Measurements from ENCODE around the gene PRICKLE4. TPM values are rescaled to one million over a fixed set of nuclear protein-coding genes. Genes with fewer than 3 reads are reported as not detected.

PRICKLE4 gene
- total RNA-seq, 2 experiments from 2014 or later: 1.8 to 2.6 TPM

GRCh38 chr6:41741625-41742490, 38.7 kb upstream of the PRICKLE4 start:
- ChIA-PET CTCF (ENCODE audit: unreplicated experiment) (no interaction called here), POLR2A (interaction anchor here (0.7 kb wide), 1 partner anchor 298 kb away, joined by 3 read pairs; no protein-coding TSS in a partner anchor)
- TF ChIP-seq CTCF (conservative IDR thresholded peaks at IDR 0.05; ENCODE audit: low read length): no peak
- TF ChIP-seq EZH2phosphoT487 (IDR thresholded peaks at IDR 0.05; ENCODE audit: borderline replicate concordance, low read depth, low read length): no peak
- Histone ChIP-seq H3K4me2 (ENCODE audit: low read length) (no peak overlapping the region), H3K27ac (ENCODE audit: low read depth, low read length, poor library complexity, severe bottlenecking) (no peak overlapping the region), H3K4me3 (ENCODE audit: low read depth, low read length, poor library complexity, severe bottlenecking) (no peak overlapping the region), H3K4me1 (ENCODE audit: insufficient read depth, low read length, poor library complexity, severe bottlenecking) (no peaks in the 10 kb centered on the region), H4K20me1 (ENCODE audit: insufficient read depth, low read length) (no peaks in the 10 kb centered on the region), H2AFZ (ENCODE audit: low read length) (no peak overlapping the region), H3K9me3 (ENCODE audit: low read length) (no peaks in the 10 kb centered on the region), H3K79me2 (ENCODE audit: insufficient read depth, low read depth, low read length) (no peaks in the 10 kb centered on the region), H3K9me2 (ENCODE audit: insufficient read depth, low read length) (no peaks in the 10 kb centered on the region), H3K36me3 (ENCODE audit: insufficient read depth, low read length) (no peaks in the 10 kb centered on the region)
- intact Hi-C loops (cut with micrococcal nuclease; ENCODE audit: unreplicated experiment): no loop called here
- no peak for DNase-seq (ENCODE audit: low spot score)
- no TSS peak for BruUV-seq (replicated peaks)

GRCh38 chr6:41743406-41744235, 37.0 kb upstream of the PRICKLE4 start:
- BruUV-seq (replicated peaks): no TSS peak
- Histone ChIP-seq H3K79me2 (ENCODE audit: insufficient read depth, low read depth, low read length) (no peaks in the 10 kb centered on the region), H3K36me3 (ENCODE audit: insufficient read depth, low read length) (no peaks in the 10 kb centered on the region), H4K20me1 (ENCODE audit: insufficient read depth, low read length) (no peaks in the 10 kb centered on the region), H3K4me2 (ENCODE audit: low read length) (no peak overlapping the region), H3K4me3 (ENCODE audit: low read depth, low read length, poor library complexity, severe bottlenecking) (no peak overlapping the region), H3K9me3 (ENCODE audit: low read length) (no peaks in the 10 kb centered on the region), H2AFZ (ENCODE audit: low read length) (no peak overlapping the region), H3K9me2 (ENCODE audit: insufficient read depth, low read length) (no peaks in the 10 kb centered on the region), H3K4me1 (ENCODE audit: insufficient read depth, low read length, poor library complexity, severe bottlenecking) (no peaks in the 10 kb centered on the region), H3K27ac (ENCODE audit: low read depth, low read length, poor library complexity, severe bottlenecking) (no peak overlapping the region)
- POLR2A ChIA-PET: interaction anchor here (1.1 kb wide), 1 partner anchor 38 kb away, joined by 3 read pairs; no protein-coding TSS in a partner anchor
- CTCF ChIA-PET (ENCODE audit: unreplicated experiment): no interaction called here
- intact Hi-C loops (cut with micrococcal nuclease; ENCODE audit: unreplicated experiment): no loop called here
- TF ChIP-seq CTCF (conservative IDR thresholded peaks at IDR 0.05; ENCODE audit: low read length) (no peak), EZH2phosphoT487 (IDR thresholded peaks at IDR 0.05; ENCODE audit: borderline replicate concordance, low read depth, low read length) (no peak)
- no peak for DNase-seq (ENCODE audit: low spot score)

Data from OCI-LY7 (cell line).